OCI-LY1 (cell line): Measurements from ENCODE around the gene CINP.
"Not testable (repeated sequence)": the region's sequence is repeated elsewhere in the genome, so short reads cannot be mapped to it uniquely, and the experiment has no call there.

Experiments used
- H2AFZ ChIP-seq: fragments of 200-600 bp; sonication (generic), shearing (Covaris generic); 2 replicates; pipeline ENCODE4 v1.6.0; 2014; ENCODE audit warnings: antibody characterized with exemption, mild to moderate bottlenecking, low read length
- H3F3A ChIP-seq: fragments of 200-600 bp; sonication (generic), shearing (Covaris generic); 2 replicates; pipeline ENCODE4 v1.6.0; 2014; ENCODE audit warnings: mild to moderate bottlenecking, antibody characterized with exemption, low read length, moderate library complexity; ENCODE audit not compliant: insufficient read depth
- H3K27ac ChIP-seq: fragments of 200-600 bp; sonication (generic); 2 replicates; pipeline ENCODE4 v1.5.1; 2014; ENCODE audit warnings: low read length, mixed run types, mild to moderate bottlenecking, low read depth; ENCODE audit not compliant: poor library complexity, severe bottlenecking
- H3K27me3 ChIP-seq: fragments of 200-600 bp; sonication (generic); 2 replicates; pipeline ENCODE4 v1.6.0; 2014; ENCODE audit warnings: antibody characterized with exemption, mild to moderate bottlenecking, low read length, moderate library complexity; ENCODE audit not compliant: insufficient read depth
- H3K36me3 ChIP-seq: fragments of 200-600 bp; sonication (generic); 2 replicates; pipeline ENCODE4 v1.6.1; 2014; ENCODE audit warnings: mild to moderate bottlenecking, antibody characterized with exemption, low read length, moderate library complexity, mixed read lengths; ENCODE audit not compliant: insufficient read depth
- H3K4me1 ChIP-seq: fragments of 200-600 bp; sonication (generic); 2 replicates; pipeline ENCODE4 v1.5.1; 2014; ENCODE audit warnings: mild to moderate bottlenecking, low read length, moderate library complexity; ENCODE audit not compliant: insufficient read depth, severe bottlenecking
- H3K4me2 ChIP-seq: fragments of 200-600 bp; sonication (generic), shearing (Covaris generic); 2 replicates; pipeline ENCODE4 v1.6.1; 2014; ENCODE audit warnings: low read length
- H3K4me3 ChIP-seq: fragments of 200-600 bp; sonication (generic); 2 replicates; pipeline ENCODE4 v1.5.1; 2014; ENCODE audit warnings: low read length, low read depth, mild to moderate bottlenecking, mixed read lengths; ENCODE audit not compliant: poor library complexity, severe bottlenecking
- H3K79me2 ChIP-seq: fragments of 200-600 bp; shearing (Covaris generic); 2 replicates; pipeline ENCODE4 v1.6.1; 2016; ENCODE audit warnings: mixed run types, low read length, mixed read lengths; ENCODE audit not compliant: insufficient read depth
- H3K9ac ChIP-seq: fragments of 200-600 bp; sonication (generic), shearing (Covaris generic); 2 replicates; pipeline ENCODE4 v1.6.1; 2014; ENCODE audit warnings: mild to moderate bottlenecking, low read length, mixed read lengths
- H3K9me2 ChIP-seq: fragments of 200-600 bp; sonication (generic), shearing (Covaris generic); 2 replicates; pipeline ENCODE4 v1.6.1; 2014; ENCODE audit warnings: low read depth, mild to moderate bottlenecking, low read length, mixed read lengths
- H3K9me3 ChIP-seq: fragments of 200-600 bp; shearing (Covaris generic); 2 replicates; pipeline ENCODE4 v1.6.1; 2014; ENCODE audit warnings: low read length, mixed read lengths
- H4K20me1 ChIP-seq: fragments of 200-600 bp; sonication (generic), shearing (Covaris generic); 2 replicates; pipeline ENCODE4 v1.6.0; 2016; ENCODE audit warnings: mild to moderate bottlenecking, low read length; ENCODE audit not compliant: insufficient read depth
- CTCF ChIP-seq: fragments of 200-600 bp; sonication (generic), shearing (Covaris generic); IDR thresholded peaks from 2 replicates; pipeline ENCODE4 v1.5.1; 2017; ENCODE audit warnings: mild to moderate bottlenecking, antibody characterized with exemption, low read length, moderate library complexity, mixed read lengths
- EZH2 ChIP-seq: fragments of 200-600 bp; sonication (generic), shearing (Covaris generic); IDR thresholded peaks from 2 replicates; pipeline ENCODE4 v1.8.0; 2017; ENCODE audit warnings: borderline replicate concordance, mixed run types, mild to moderate bottlenecking, antibody characterized with exemption, low read length, moderate library complexity, mixed read lengths

The CINP gene

GRCh38 chr14:102353126-102353619 is 9.5 kb downstream of the CINP start:
- H3K27ac ChIP-seq = no peak overlapping the region
- H3K36me3 ChIP-seq = peaks cover 43% of the 10 kb centered on the region
- H3K27me3 ChIP-seq = no peaks in the 10 kb centered on the region

GRCh38 chr14:102352213-102352612 is 10.5 kb downstream of the CINP start:
- H3F3A ChIP-seq = no peaks in the 10 kb centered on the region
- TF ChIP-seq EZH2 = no peak
- no peak for TF ChIP-seq CTCF

More at GRCh38 chr14:102353126-102353619, 9.5 kb downstream of the CINP start:
- Histone ChIP-seq H3K9me2 (no peaks in the 10 kb centered on the region), H3F3A (no peaks in the 10 kb centered on the region), H3K4me2 (no peak overlapping the region), H4K20me1 (no peaks in the 10 kb centered on the region), H2AFZ (no peak overlapping the region), H3K9ac (no peak overlapping the region), H3K4me3 (no peak overlapping the region), H3K4me1 (no peaks in the 10 kb centered on the region), H3K79me2 (no peaks in the 10 kb centered on the region), H3K9me3 (no peaks in the 10 kb centered on the region)
- TF ChIP-seq CTCF = no peak

GRCh38 chr14:102351593-102351992 is 11.1 kb downstream of the CINP start:
- H3K9ac ChIP-seq, H3F3A ChIP-seq, H3K4me2 ChIP-seq, H3K4me1 ChIP-seq, H3K27me3 ChIP-seq, H2AFZ ChIP-seq, H4K20me1 ChIP-seq, H3K4me3 ChIP-seq, H3K27ac ChIP-seq, H3K9me2 ChIP-seq, H3K79me2 ChIP-seq, H3K9me3 ChIP-seq: not testable (repeated sequence)
- peaks cover 40% of the 10 kb centered on the region for H3K36me3 ChIP-seq

More at GRCh38 chr14:102352213-102352612, 10.5 kb downstream of the CINP start:
- Histone ChIP-seq H3K36me3 (peaks cover 40% of the 10 kb centered on the region), H3K9me3 (no peaks in the 10 kb centered on the region), H2AFZ (no peak overlapping the region), H3K4me2 (no peak overlapping the region), H3K27ac (no peak overlapping the region), H3K9ac (no peak overlapping the region), H3K79me2 (no peaks in the 10 kb centered on the region), H3K4me3 (no peak overlapping the region), H3K9me2 (no peaks in the 10 kb centered on the region), H3K4me1 (no peaks in the 10 kb centered on the region), H4K20me1 (no peaks in the 10 kb centered on the region), H3K27me3 (no peaks in the 10 kb centered on the region)

GRCh38 chr14:102351023-102351422 is 11.7 kb downstream of the CINP start:
- Histone ChIP-seq H3F3A (no peaks in the 10 kb centered on the region), H3K36me3 (peaks cover 40% of the 10 kb centered on the region), H3K4me2 (no peak overlapping the region), H3K9me3 (no peaks in the 10 kb centered on the region), H3K9me2 (no peaks in the 10 kb centered on the region), H3K27me3 (no peaks in the 10 kb centered on the region), H3K4me1 (no peaks in the 10 kb centered on the region), H3K9ac (no peak overlapping the region), H3K27ac (no peak overlapping the region), H3K4me3 (no peak overlapping the region), H4K20me1 (no peaks in the 10 kb centered on the region), H2AFZ (no peak overlapping the region), H3K79me2 (no peaks in the 10 kb centered on the region)
- no peak for TF ChIP-seq CTCF
- TF ChIP-seq EZH2 = no peak
